Fibroblast of lung (primary cell): ENCODE results near the gene TMPRSS3.

Experiments used
- CTCF ChIP-seq, 2 donors: IDR thresholded peaks in 1 of 2; conservative IDR thresholded peaks in 1 of 2; 1 replicate in 1 of 2; 2 replicates in 1 of 2; pipeline ENCODE4 v1.5.1; 2011 to 2012; ENCODE audit warnings: low read length in 2 of 2, control low read depth in 1 of 2, inconsistent platforms in 1 of 2, low read depth in 1 of 2, mild to moderate bottlenecking in 1 of 2
- EZH2 ChIP-seq: IDR thresholded peaks from 2 replicates; pipeline ENCODE4 v1.5.1; 2012; ENCODE audit warnings: low read length, control low read depth, mild to moderate bottlenecking; ENCODE audit errors: missing control alignments

- TF ChIP-seq CTCF (conservative IDR thresholded peaks at IDR 0.05 in 1 of 2, IDR thresholded peaks at IDR 0.05 in 1 of 2; ENCODE audit: low read depth in 1 of 2, low read length in 2 of 2) (no peak), EZH2 (no peak)
These were observed 12.5 kb downstream of the TMPRSS3 start for GRCh38 chr21:42383331-42383730.
